Left cardiac atrium (tissue), 4 donors: Measurements from ENCODE around the gene PRCD. TPM values are rescaled to one million over a fixed set of nuclear protein-coding genes. Genes with fewer than 3 reads are reported as not detected.

ENCODE experiments used
- ATAC-seq, 2 donors: fragments of 200-7000 bp; cut with Tn5 transposase; one replicate each; pipeline ENCODE4 v1.9.1; 2020; ENCODE audit warnings: mild to moderate bottlenecking in 2 of 2, moderate library complexity in 2 of 2
- DNase-seq: peaks from one replicate; pipeline ENCODE4 v3.0.0-alpha.2; 2020
- intact Hi-C, 2 donors: fragments of 100-400 bp; cut with DNase I; formaldehyde crosslinking; loops; one replicate each; pipeline versions ENCODE4 v1.14.1 to v1.15.1; 2022 to 2023
- long read RNA-seq: library from polyadenylated mRNA; unstranded; transcript quantifications from one replicate; pipeline ENCODE4 v2.0.0, GENCODE V29; 2021
- total RNA-seq, 2 donors: library from RNA; stranded (reverse); fragmentation: NEBNext Ultra II Directional; extraction: Animal tissue kit (Norgen Biotek cat#: 25700); gene quantifications; one replicate each; pipeline ENCODE4 v1.2.1, GENCODE V29; 2021
- donor health status: DM: no; HTN: yes; CAD: no.
- donor health status: DM: no; HTN: yes; CAD: no; lungs with severe emphysema.
- donor health status: DM: yes; HTN: yes; CAD: no.
- donor health status: Dilated cardiomyopathy.

PRCD gene
- 1 to 10 TPM; 5.5 to 7.7 TPM for total RNA-seq
- long read RNA-seq, result 0 reads

GRCh38 chr17:76539631-76540271 is at the start of gene PRCD:
PRCD (plus strand) TSS chr17:76540044; CDS start chr17:76540142, 98 bp downstream.
- intact Hi-C loops, result no loop called here
- ATAC-seq, result no peak
- DNase-seq, result no peak

DNA sequence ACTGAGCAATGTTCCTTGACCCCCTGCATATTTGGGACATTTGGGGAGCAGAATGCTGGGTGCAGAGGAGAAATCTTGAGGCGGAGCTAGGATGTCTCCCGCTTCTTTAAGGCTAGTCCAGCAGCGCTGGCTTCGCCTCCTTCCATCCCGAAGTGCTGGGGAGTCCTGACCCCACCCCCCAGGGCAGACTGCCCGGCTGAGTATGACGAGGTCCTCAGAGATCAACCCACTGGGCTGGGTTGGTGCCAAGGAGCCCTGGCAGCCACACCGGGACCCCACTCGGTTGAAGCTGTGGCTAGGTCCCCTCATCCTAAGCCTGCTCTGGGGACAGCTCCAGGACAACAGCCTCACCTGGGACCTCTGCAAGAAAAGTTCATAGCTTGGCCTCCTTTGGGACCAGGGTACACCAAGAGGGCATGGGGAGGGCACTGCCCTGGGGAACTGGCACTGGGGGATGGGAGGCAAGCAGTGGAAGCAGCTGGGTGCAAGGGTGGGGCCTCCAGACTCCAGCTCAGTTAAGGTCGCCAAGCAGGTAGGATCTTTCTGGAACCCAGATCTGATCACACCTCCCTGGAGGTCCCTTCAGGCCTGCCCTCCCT is 49.6 kb upstream of the PRCD start:
- no peak for DNase-seq

GRCh38 chr17:76491271-76492122 is 48.3 kb upstream of the PRCD start:
- DNase-seq, result no peak

More for the DNA sequence above, 49.6 kb upstream of the PRCD start:
- no peak for ATAC-seq
- intact Hi-C loops, result no loop called here

GRCh38 chr17:76492123-76492988 is 47.5 kb upstream of the PRCD start:
- DNase-seq, result no peak
- ATAC-seq, result peak in 1 of 2 donors; percentile 18
- intact Hi-C loops, result no loop called here

More at GRCh38 chr17:76491271-76492122, 48.3 kb upstream of the PRCD start:
- intact Hi-C loops, result no loop called here
- peak in 1 of 2 donors; percentile 17 for ATAC-seq

- intact Hi-C loops, result no loop called here
- DNase-seq, result peak; percentile 78
- ATAC-seq, result peak; percentile 58 to 71
These were observed 46.8 kb upstream of the PRCD start for GRCh38 chr17:76492989-76493501.

GRCh38 chr17:76493505-76494167 is 46.2 kb upstream of the PRCD start:
- intact Hi-C loops, result no loop called here
- no peak for DNase-seq
- no peak for ATAC-seq

GRCh38 chr17:76495663-76496400 is 44.0 kb upstream of the PRCD start:
- ATAC-seq (no peak), DNase-seq (no peak)
- intact Hi-C loops, result no loop called here

DNA sequence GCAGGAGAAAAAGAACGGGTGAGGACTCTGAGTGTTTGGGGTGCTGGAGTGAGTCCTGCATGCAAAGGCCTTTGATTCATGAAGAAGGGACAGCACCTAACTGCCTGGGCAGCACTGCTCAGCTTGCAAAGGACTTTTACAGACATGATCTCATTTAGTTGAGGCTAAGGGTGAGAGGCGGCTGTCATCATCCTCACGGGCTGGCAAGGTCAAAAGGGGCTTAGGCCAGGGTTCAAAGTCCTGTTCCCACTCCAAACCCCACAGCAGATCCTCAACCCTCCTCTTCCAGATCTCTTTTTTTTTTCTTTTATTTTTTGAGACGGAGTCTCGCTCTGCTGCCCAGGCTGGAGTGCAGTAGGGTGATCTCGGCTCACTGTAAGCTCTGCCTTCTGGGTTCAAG is 43.4 kb upstream of the PRCD start:
- intact Hi-C loops, result no loop called here
- no peak for ATAC-seq

DNA sequence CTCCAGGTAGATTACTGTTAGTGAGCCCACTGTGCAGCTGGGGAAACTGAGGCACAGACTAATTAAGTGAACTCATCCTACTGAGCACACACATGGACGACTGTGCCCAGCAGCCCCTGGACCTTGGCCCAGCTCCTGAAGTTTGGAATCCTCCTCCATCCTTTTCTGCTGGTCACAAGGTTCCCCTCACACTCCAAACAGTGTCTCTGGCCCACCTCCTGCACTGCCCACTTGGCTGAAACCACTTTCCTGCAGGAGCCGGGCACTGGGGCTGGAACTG is 42.2 kb upstream of the PRCD start:
- no peak for DNase-seq
- intact Hi-C loops, result no loop called here
- ATAC-seq, result no peak

More for the DNA sequence above, 43.4 kb upstream of the PRCD start:
- no peak for DNase-seq

DNA sequence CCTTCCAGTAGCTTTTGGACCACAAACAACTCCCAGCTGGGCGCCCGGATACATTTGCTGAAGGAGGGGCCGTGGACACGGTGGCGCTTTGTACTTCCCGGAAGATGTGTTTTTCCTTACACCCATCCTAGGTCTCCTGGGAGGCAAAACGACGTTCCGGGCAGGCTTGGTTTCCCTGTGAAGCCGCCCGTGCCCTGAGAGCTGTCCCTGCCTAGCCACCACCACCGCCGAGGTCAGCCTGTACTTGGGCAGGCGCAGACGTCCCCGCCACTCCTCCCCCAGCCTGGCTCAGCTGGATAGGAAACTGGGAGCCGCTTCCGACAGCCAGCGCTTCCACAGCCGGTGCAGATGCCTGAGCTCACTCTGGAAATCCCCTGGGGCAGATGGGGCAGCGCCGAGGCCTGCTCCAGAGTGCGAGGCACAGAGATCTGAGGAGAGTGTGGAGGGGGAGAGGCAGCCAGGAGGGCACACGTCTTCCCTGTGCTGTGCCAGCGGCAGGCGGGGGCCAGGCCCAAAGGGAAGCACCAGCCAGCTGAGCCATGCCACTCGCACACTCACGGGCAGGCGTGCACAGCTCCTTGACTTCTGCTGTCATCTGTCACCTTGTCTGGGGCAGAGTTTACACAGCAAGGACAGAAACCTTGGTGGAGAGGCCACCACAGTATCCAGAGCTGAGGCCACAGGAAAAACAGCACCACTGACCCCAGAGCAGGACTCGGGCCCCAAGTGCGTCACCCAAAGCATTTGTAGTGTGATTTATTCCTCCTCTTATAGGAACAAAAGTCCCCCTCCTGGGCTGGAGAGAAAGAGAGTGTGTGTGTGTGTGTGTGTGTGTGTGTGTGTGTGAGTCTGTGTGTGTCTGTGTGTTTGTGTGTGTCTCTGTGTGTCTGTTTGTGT is 41.6 kb upstream of the PRCD start:
- peak; percentile 87 for DNase-seq
- peak; percentile 67 to 68 for ATAC-seq
- intact Hi-C loops, result no loop called here

DNA sequence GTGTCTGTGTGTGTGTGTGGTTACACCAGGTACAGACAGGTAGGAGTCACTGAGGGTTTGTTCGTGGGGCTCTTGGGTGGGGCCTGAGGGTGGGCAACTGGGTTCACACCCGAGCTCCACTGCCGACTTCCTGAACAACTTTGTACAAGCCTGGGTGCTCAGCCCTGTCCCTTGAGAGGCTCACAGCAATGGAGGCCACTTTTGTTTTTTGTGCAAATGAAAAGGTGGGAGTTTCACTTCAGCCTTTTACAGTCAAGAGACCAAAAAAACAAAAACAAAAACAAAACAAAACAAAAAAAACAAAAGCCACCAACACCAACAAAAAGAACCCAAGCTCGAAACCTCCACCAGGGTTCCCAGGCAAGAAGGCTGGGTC is 41.0 kb upstream of the PRCD start:
- DNase-seq, result no peak
- ATAC-seq, result no peak
- intact Hi-C loops, result no loop called here

DNA sequence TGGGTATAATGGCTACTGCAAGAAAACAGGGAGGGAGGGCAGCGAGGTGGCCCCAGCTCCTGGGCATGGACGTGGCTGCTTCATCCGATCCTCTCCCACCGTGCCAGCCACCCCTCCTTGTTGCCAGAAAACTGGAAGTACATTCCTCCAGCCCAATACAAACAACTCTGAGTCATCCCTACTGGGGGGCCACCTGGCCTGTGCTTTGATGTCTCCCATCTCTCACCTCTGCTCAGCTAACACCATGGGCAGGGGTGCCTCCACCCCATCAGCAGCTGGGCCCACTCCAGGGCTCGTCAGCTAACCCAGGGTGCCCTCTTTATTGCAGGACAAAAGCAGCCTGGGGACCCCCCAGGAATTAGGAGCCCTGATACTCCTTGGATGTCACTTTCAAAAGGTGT is 40.6 kb upstream of the PRCD start:
- DNase-seq (no peak), ATAC-seq (no peak)
- intact Hi-C loops, result no loop called here

DNA sequence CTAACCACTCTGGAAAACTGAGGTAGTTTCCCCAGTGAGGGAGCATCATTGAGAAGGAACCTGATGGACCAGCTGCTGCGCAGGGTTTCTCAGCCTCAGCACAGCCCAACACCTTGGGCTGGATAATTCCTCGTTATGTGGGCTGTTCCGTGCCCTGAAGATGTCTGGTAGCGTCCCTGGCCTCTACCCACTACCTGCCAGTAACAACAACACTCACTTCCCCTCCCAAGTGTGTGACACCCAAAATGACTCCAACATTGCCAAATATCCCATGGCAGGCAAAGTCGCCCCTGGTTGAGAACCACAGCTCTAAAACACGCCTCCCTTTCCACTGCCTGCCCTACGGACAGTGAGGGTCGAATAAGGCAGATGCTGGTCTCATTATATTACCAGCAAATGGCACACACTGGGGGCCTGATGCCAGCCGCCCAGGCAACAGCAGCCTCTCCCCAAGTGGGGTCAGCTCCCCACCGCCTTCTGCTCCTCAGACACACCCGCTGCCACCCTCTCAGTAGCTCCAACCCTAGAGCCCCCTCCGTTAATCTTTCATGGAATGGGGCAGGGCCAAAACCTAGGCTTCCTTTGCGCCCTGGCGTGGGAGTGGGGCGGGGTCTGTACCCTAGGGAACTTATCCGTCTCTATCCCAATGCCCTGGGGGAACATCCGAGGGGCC is 39.6 kb upstream of the PRCD start:
- ATAC-seq (no peak), DNase-seq (no peak)
- intact Hi-C loops, result no loop called here

GRCh38 chr17:76500747-76501017 is 39.2 kb upstream of the PRCD start:
- intact Hi-C loops, result no loop called here
- ATAC-seq, result no peak
- DNase-seq, result no peak

GRCh38 chr17:76501018-76501826 is 38.6 kb upstream of the PRCD start, which contains the start of gene RHBDF2:
RHBDF2 (minus strand) TSS chr17:76501423; CDS start chr17:76481524, 19,899 bp downstream.
- ATAC-seq (peak; percentile 89 to 92), DNase-seq (peak; percentile 88)
- intact Hi-C loops, result no loop called here

GRCh38 chr17:76501827-76502307 is 38.0 kb upstream of the PRCD start:
- DNase-seq, result no peak
- intact Hi-C loops, result no loop called here
- ATAC-seq, result no peak
